Large intestine (tissue), 3 donors: ENCODE measurements around the gene SLC44A1. TPM values are rescaled to one million over a fixed set of nuclear protein-coding genes. Genes with fewer than 3 reads are reported as not detected.

Source experiments
- DNase-seq, 2 donors: peaks; one replicate each; pipeline versions ENCODE4 v3.0.0 to v3.0.0-alpha.2; 2013
- H3K27ac ChIP-seq: one replicate; pipeline ENCODE4 v1.5.1; 2013; ENCODE audit warnings: low read length
- H3K27me3 ChIP-seq: 2 replicates; pipeline ENCODE4 v1.6.1; 2013; ENCODE audit warnings: low read length; ENCODE audit not compliant: control insufficient read depth, insufficient read depth
- H3K36me3 ChIP-seq: 2 replicates; pipeline ENCODE4 v1.6.1; 2013; ENCODE audit warnings: low read length; ENCODE audit not compliant: control insufficient read depth, insufficient read depth
- H3K4me1 ChIP-seq: one replicate; pipeline ENCODE4 v1.6.1; 2013; ENCODE audit warnings: low read length; ENCODE audit not compliant: control insufficient read depth, insufficient read depth
- H3K4me3 ChIP-seq: one replicate; pipeline ENCODE4 v1.5.1; 2013; ENCODE audit warnings: low read length
- H3K9me3 ChIP-seq: one replicate; pipeline ENCODE4 v1.6.1; 2013; ENCODE audit warnings: mild to moderate bottlenecking, low read depth, low read length, moderate library complexity; ENCODE audit not compliant: control insufficient read depth
- WGBS: methylation state at CpG from one replicate; pipeline ENCODE4 v1.1.5; 2013; ENCODE audit warnings: low lambda C conversion rate; ENCODE audit not compliant: insufficient coverage; 5-methylcytosine and 5-hydroxymethylcytosine counted together
- polyA plus RNA-seq: library from polyadenylated mRNA; unstranded; fragments of 120-200 nt; gene quantifications from one replicate; pipeline ENCODE4 v1.2.1, GENCODE V29; 2013

The SLC44A1 gene
- polyA plus RNA-seq, 1 donor, result 49.8 TPM

DNA sequence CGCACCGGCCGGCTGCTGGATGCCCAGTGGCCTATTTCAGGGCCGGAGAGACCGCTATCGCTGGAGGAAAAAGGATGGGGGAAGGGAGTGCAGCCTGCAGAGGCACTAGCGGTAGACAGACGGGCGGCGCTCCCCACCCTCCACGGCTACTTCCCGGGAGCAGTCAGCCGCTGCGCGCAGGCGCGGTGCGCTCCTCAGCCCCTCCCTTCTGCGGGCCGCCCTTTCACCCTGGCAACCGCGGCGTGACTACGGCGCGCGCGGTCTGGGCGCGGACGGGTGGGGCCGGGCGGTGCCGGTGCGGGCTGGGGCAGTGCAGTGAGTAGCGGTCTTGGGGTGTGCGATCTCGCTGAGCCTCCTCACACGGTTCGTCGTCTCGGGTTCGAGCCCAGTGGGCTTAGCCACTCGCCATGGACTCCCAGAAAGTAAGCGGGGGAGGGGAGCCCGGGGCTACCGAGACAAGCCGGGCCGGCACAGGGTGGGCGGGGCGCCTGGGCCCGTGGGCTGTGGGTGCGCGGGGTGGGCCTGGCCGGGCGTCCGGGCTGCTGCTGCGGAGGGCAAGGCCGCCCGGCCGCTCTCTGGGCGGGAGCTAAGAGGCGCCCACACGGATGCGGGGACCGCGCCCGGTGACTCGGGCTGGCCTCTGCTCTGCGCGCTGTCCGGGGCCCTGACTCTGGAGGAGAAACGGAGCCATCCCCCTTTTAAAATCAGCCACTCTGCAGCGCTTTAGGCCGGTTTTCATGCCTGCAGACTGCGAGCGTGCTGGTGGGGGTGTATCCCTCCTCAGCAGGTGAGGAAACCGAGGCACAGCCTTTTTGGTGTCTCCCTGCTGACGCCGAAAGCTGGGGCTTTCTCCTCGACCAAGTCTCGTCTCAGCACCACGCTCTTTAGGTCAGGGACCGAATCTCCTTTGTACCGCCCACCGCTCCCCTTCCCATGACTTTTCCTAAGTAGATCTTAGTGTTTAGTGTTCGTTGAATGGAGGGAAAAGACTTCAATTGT is 203.7 kb downstream of the SLC44A1 start, which contains the start of gene FSD1L:
Gene FSD1L, plus strand, starts transcription at position 221 of the 999 bp plus-strand sequence. Its CDS starts 187 bp downstream, at position 408.
- peak within 1 kb of the TSS; percentile 81 for H3K4me3 ChIP-seq
- no CpG with 5 or more reads among the region's 87 CpGs for WGBS
- DNase-seq, result peak; percentile 96 to 97
- H3K4me1 ChIP-seq, result peaks cover 5% of the 10 kb centered on the region
- H3K36me3 ChIP-seq, result no peaks in the 10 kb centered on the region
- no peaks in the 10 kb centered on the region for H3K27me3 ChIP-seq
- H3K9me3 ChIP-seq, result no peaks in the 10 kb centered on the region
- peak within 1 kb of the TSS; percentile 82 for H3K27ac ChIP-seq

GRCh38 chr9:105449081-105449480 is 204.6 kb downstream of the SLC44A1 start:
- no peaks in the 10 kb centered on the region for H3K9me3 ChIP-seq
- no CpG with 5 or more reads among the region's 2 CpGs for WGBS
- H3K27ac ChIP-seq, result peak overlapping the region; percentile 82
- no peak for DNase-seq
- no peaks in the 10 kb centered on the region for H3K27me3 ChIP-seq
- H3K4me3 ChIP-seq, result peak overlapping the region; percentile 81
- no peaks in the 10 kb centered on the region for H3K36me3 ChIP-seq
- H3K4me1 ChIP-seq, result peaks cover 5% of the 10 kb centered on the region

DNA sequence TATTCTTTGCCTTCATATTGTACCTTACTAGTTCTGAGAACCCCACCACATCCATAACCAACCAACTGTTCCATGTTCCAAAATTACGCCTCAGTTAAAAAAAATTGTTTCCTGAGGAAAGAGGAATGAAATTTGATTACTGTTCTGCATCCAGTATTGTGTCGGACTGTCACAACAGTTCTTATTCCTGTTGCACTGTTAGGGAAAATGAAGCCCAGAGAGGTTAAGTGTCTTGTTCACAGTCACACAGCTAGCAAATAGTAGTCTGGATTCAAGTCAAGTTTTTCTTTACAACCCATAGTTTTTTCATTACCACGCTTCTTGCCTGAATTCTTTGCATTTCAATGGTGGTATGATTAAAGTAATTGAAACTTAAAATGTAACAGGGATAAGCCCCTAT is 207.7 kb downstream of the SLC44A1 start:
- no peak overlapping the region for H3K4me3 ChIP-seq
- peaks cover 5% of the 10 kb centered on the region for H3K4me1 ChIP-seq
- no peak overlapping the region for H3K27ac ChIP-seq
- 100% methylated on average over 3 of the region's 3 CpGs for WGBS
- H3K36me3 ChIP-seq, result no peaks in the 10 kb centered on the region
- H3K27me3 ChIP-seq, result no peaks in the 10 kb centered on the region
- DNase-seq, result no peak
- H3K9me3 ChIP-seq, result no peaks in the 10 kb centered on the region

- Histone ChIP-seq H3K9me3 (peaks cover 9% of the 10 kb centered on the region), H3K27me3 (no peaks in the 10 kb centered on the region), H3K4me3 (no peak overlapping the region), H3K36me3 (peaks cover 2% of the 10 kb centered on the region), H3K4me1 (peaks cover 7% of the 10 kb centered on the region), H3K27ac (no peak overlapping the region)
- DNase-seq, result no peak
- WGBS, result 100% methylated on average over 1 of the region's 2 CpGs
Observed at GRCh38 chr9:105455836-105456475, 211.5 kb downstream of the SLC44A1 start.

GRCh38 chr9:105457560-105458294 is 213.3 kb downstream of the SLC44A1 start:
- Histone ChIP-seq H3K4me1 (peaks cover 7% of the 10 kb centered on the region), H3K36me3 (peaks cover 2% of the 10 kb centered on the region), H3K27me3 (no peaks in the 10 kb centered on the region), H3K4me3 (no peak overlapping the region), H3K9me3 (peaks cover 9% of the 10 kb centered on the region), H3K27ac (no peak overlapping the region)
- WGBS, result no CpG with 5 or more reads among the region's 15 CpGs
- no peak for DNase-seq

DNA sequence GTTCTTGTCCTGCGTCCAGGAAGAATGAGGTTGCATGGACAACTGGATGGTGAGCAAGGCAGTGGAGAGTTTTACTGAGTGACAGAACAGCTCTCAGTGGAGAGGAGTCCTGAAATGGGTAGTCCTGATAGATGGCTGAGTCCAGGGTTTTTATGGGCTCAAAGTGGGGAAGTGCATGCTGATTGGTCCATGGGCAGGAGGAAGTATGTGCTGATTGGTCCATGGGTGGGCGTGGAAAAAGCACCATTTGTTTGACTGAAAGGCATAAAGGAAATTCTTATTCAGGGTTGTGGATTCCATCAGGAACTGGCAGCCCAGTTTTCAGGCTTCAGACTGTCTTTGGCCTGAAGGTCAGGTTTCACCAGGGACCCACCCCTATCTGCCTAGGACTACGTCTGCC is 214.0 kb downstream of the SLC44A1 start:
- no peaks in the 10 kb centered on the region for H3K27me3 ChIP-seq
- H3K36me3 ChIP-seq, result peaks cover 2% of the 10 kb centered on the region
- H3K27ac ChIP-seq, result no peak overlapping the region
- H3K4me3 ChIP-seq, result no peak overlapping the region
- H3K9me3 ChIP-seq, result peaks cover 9% of the 10 kb centered on the region
- WGBS, result no CpG with 5 or more reads among the region's 3 CpGs
- H3K4me1 ChIP-seq, result peaks cover 7% of the 10 kb centered on the region
- DNase-seq, result no peak

DNA sequence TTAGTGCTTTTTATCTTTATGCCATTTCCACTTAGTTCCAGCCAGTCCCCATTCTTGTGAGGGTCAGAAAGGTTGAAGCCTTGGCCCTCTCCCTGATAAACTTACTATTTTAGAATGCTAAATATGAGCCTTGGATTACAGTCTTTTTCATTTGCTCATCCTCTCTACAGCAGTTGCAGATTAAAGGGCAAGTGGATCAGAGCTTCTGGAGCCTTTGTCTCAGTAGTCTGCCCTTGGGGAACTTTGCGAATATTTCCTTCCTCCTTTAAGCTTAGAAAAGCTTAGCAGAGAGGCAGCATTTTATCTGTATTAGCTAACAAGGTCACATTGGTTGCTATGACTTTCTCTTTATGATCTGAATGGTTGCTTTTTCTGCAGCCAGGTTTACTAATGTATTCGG is 214.9 kb downstream of the SLC44A1 start:
- peak in 1 of 2 donors; percentile 45 for DNase-seq
- Histone ChIP-seq H3K27ac (no peak overlapping the region), H3K9me3 (peaks cover 9% of the 10 kb centered on the region), H3K36me3 (peaks cover 2% of the 10 kb centered on the region), H3K27me3 (no peaks in the 10 kb centered on the region), H3K4me3 (no peak overlapping the region), H3K4me1 (peaks cover 7% of the 10 kb centered on the region)
- no CpG with 5 or more reads among the region's 2 CpGs for WGBS

- peaks cover 12% of the 10 kb centered on the region for H3K36me3 ChIP-seq
- DNase-seq, result no peak
- H3K27me3 ChIP-seq, result no peaks in the 10 kb centered on the region
- no peaks in the 10 kb centered on the region for H3K9me3 ChIP-seq
- H3K4me3 ChIP-seq, result no peak overlapping the region
- H3K27ac ChIP-seq, result no peak overlapping the region
- WGBS, result 80% methylated on average over 1 of the region's 3 CpGs
- no peaks in the 10 kb centered on the region for H3K4me1 ChIP-seq
Observed at GRCh38 chr9:105466898-105467455, 222.5 kb downstream of the SLC44A1 start.

GRCh38 chr9:105468875-105469274 is 224.4 kb downstream of the SLC44A1 start:
- Histone ChIP-seq H3K4me1 (no peaks in the 10 kb centered on the region), H3K27ac (no peak overlapping the region), H3K4me3 (no peak overlapping the region), H3K27me3 (no peaks in the 10 kb centered on the region), H3K9me3 (no peaks in the 10 kb centered on the region), H3K36me3 (peaks cover 12% of the 10 kb centered on the region)
- DNase-seq, result no peak
- no CpG with 5 or more reads among the region's 1 CpG for WGBS

DNA sequence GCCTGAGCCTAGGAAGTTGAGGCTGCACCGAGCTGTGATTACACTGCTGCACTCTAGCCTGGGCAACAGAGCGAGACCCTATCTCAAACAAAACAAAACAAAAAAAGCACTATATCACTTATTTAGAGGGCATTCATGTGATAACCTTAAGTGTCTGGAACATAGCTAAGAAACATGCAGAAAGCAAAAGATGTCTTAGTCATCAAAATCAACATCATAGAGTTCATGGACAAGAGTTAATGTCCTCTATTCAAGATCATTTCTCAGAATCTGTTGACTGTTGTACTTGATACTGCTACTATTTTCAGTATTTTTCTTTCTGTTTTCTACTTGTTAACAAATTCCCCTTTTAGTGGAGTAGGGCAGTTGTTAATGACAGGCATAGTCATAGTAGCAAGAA is 228.8 kb downstream of the SLC44A1 start:
- no peak overlapping the region for H3K4me3 ChIP-seq

More for the DNA sequence above, 228.8 kb downstream of the SLC44A1 start:
- WGBS, result no CpG with 5 or more reads among the region's 2 CpGs
- H3K36me3 ChIP-seq, result peaks cover 5% of the 10 kb centered on the region
- no peaks in the 10 kb centered on the region for H3K9me3 ChIP-seq
- H3K4me1 ChIP-seq, result no peaks in the 10 kb centered on the region
- no peak overlapping the region for H3K27ac ChIP-seq
- H3K27me3 ChIP-seq, result no peaks in the 10 kb centered on the region
- DNase-seq, result no peak
